ENCODE results near the gene VEZT.

VEZT gene

DNA sequence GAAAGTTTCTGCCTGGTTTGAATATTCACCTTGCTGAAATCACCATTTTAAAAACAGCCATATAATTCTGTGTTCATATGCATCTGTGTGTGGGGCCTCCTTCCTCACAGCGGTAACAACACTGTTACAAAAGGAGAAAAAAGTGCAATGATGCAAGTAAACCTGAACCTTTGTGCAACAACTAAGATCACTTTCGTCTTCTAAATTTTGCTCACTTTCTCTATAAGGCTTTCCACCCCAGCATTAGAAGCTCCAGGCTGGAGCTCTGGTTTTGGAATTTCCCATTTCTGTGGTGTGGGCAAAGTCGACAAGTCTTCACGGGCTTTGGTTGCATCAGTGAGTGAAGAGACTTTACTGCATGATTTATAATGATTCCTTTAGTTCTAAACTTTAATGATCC is 18.7 kb upstream of the VEZT start:
- no peak for DNase-seq (ENCODE audit: low read depth)

DNA sequence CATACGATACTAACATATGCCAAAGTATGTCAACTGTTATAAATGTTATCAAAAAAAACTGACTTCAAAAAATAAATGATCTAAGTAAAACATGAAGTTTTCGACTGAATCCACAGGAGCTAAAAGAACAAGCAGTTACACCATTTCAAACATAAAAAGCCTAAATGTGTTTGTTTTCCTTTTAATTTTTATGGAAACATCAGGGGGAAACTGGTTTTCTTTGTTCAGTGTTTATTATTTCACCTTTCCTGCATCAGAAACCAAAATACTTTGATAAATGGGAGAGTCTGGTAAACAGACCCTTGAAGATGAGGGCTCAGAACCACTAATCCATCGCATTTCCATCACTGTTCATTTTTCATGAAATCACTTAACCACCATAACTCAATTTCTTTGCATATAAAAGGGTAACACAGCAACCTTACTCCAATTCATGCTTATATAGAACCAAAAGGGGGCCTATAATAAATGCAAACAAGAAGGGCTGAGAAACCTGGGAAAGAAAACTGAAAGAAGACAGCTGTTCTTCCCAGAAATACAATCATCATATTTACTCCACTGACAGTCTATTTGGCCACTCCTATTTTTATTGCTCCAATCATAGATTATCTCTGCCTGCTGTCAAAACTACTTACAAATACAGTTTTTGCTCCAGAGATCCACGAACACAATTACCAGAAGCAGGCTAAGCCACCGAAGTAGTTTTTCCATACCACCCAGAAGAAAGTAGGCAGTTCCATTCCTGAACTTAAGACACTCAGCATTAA is 17.3 kb upstream of the VEZT start:
- DNase-seq (ENCODE audit: low read depth), result no peak

DNA sequence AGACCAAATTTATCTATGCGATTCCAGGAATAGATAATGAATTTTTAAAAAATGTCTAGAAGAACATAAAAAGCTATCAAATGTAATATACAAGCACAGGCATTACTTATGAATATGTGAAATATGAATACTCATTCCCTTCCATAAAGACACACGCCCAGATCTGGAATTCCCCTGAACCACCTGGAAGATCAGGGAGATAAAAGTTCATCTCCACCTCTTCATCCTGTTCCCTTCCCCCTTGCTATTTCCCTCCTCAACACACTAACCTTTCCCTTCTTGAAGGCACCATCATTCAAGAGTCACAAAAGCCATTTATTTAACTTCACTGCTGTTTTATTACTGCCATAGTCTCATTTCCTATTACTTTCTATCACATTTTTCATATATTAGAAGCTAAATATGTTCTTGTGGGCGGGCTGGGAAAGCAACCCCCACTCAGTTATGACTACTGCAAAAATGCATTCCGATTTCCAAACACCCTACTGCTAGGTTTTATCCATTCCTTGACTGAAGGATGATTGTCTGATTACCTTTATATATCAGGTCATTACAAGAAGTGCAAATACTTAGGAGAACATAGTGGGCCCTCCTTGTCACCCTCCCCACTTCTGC is 16.4 kb upstream of the VEZT start:
- DNase-seq (ENCODE audit: low read depth), result no peak

DNA sequence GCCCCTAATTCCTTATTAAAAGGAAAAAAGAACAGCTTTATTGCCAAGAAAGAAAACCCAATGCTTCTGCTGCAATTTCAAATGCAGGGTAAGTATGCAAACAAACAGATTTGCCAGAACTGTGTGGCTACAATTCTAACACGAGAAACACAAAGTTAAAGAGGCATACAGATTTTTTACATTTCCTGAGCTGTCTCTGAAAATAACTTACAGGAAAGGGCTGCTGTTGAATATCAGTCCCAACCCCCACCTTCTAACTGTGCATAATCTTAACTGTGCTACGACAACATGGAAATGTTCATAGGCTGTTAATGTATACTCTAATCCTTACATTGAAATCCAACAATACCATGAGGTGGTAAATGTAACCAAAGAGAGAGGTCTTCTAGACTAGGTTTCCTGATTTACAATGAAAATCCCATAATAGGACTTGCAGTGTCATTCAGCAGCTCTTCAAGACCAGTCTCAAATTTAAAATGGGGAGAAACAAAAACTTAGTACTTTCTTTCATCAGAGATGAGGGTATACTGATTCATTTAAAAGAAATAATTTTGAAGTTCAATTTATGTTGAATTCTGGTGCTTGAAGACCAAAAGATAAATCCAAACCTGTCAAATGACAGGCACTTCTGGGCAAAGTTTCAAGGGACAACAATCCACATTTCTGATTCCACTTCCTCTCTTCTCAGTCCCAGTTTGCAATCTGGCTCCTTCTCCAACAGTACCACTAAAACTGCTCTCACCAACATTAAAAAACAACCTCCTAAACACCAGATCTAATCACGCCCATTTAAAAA is 14.7 kb upstream of the VEZT start:
- no peak for DNase-seq (ENCODE audit: low read depth)

DNA sequence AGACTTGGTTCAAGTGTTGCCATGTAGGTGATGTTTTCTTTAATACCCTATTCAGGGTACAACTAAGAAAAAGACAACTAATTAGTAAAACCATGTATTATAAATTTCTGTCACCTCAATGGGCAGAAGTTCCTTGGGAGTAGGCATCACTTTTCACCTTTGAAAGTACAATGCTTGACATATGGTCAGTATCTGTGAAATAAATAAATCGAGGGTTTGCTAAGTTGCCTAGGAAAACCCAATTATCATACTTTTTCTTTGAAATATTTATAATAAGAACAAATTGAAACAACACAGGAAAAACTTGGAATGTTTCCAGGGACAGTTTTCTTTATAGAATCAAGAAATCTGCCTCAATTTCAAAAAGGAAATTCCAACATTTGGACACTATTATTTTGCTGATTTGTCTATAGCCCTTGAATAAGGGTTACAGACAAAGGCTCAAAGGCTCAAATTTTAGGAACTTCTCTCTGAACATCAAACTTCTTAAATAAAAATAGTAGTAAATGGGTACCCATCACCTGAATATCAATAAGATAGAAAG is 14.0 kb upstream of the VEZT start:
- no peak for DNase-seq (ENCODE audit: low read depth)

DNA sequence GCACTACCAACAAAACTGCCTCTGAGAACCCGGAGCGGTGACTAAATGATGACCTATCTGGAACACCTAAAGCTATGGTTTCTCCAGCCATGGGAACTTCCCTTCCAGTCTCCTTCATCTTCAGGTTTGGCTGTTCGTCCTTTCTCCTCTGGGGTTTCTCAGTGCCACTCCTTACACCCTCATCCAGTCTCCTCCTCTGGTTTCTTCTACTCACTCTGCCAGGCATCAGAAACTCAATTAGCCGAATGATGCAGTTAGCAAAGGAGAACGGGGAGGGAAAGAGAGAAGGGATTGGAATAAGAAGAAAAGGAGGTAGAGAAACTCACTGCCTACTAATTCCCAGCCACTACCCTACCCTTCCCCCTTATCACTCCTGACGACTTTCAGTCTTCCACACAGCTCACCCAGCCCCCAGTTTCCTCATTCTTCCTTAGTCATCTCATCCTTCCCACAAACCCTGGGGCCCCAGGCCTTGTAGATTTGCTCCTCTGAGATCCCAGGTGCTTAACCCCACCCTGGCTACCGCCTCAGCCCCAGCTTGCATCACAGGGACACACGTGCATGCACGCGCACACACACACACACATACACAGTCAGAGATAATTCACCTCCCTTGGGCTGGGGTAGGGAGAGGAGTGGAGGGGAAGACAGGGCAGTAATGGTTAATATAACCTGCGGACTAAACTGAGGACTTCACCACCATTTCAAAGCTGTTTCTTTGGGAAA is 13.3 kb upstream of the VEZT start:
- peak; percentile 54 for DNase-seq (ENCODE audit: low read depth)

DNA sequence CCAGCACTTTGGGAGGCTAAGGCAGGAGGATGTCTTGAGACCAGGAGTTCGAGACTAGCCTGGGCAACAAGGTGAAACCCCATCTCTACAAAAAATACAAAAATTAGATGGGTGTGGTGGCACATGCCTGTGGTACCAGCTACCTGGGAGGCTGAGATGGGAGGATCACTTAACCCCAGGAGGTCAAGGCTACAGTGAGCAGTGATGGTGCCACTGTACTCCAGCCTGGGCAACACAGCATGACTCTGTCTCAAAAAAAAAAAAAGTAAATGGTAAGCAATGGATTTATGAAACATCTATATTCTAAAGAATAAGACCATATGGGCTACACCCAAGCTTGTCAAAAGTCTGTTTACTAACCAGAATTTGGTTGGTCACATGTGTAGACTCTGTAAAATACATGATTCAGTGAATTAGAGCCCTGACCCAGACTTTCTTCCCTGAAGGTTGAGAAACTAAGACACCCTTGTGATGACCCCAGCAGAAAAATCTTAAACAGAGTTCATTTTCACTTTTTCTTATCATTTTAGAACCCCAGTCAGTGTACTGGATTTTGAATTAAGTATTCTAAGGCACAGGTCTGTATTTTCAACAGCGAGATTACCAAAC is 12.5 kb upstream of the VEZT start:
- no peak for DNase-seq (ENCODE audit: low read depth)

DNA sequence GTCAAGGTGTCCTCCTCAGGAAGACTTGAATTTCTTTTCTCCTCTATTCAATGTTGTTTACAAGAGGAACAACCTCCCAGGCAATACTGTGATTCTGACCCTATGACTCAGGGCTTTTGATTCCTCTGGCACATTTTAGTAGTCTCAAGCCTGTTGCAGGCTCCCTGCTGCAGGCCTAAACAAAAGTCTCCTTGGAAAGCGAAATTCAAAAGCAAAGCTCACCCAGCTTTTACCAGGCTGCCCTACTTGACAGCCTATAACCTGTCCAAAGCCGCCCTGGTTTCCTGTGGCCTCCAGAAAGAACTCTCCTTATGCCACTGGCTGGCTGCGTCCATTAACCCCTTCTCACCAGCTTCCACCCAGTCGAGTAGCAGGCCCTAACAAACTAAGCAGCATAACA is 11.9 kb upstream of the VEZT start:
- DNase-seq (ENCODE audit: low read depth), result peak; percentile 50

DNA sequence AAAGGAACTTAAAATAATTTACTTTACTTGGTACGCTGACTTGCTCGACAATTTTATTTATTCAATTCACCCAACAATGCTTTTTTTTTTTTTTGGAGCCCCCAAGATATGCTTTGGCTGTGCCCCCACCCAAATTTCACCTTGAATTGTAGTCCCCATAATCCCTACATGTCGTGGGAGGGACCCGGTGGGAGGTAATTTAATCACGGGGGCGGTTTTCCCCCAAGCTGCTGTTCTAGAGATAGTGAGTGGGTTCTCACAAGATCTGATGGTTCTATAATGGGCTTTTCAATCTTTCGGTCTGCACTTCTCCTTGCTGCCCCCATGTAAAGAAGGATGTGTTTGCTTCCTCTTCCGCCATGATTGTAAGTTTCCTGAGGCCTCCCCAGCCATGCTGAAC is 10.7 kb upstream of the VEZT start:
- no peak for DNase-seq (ENCODE audit: low read depth)

DNA sequence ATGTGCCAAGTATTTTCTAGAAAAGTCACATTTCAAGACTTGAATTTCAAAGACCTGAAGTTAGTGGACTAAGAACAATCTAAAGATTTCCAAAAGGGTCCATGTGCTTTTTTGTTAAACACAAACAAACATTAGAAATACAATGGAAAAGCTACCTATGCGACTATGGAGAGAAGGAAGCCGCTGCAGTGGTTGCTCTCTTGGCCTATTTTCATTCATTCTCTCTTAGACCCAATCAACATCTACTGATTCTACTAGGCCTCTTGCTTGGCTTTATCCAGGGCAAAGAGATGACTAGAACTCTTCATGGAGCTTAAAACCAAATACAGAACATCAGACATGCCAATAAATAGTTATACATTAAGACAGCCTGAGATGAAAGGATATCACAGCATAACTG is 10.2 kb upstream of the VEZT start:
- DNase-seq (ENCODE audit: low read depth), result no peak

DNA sequence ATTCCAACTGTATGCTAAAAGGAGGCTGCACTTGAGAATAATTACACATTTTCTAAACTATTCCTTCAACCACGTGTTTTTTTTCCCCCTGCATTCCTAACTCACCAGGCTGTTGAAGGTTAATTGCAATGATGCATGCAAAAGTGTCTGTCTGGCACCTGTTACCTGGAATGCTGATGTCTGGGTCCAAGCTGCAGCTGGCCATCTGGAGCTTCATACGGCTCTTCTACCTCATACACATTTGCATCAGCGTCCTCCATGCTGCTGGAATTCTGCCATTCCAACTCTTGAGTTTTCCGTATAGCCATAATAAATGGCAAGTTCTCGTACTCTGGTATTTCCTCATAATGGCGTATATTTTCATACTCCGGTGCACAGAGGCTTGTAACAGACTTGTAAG is 8.9 kb upstream of the VEZT start:
- DNase-seq (ENCODE audit: low read depth), result no peak

DNA sequence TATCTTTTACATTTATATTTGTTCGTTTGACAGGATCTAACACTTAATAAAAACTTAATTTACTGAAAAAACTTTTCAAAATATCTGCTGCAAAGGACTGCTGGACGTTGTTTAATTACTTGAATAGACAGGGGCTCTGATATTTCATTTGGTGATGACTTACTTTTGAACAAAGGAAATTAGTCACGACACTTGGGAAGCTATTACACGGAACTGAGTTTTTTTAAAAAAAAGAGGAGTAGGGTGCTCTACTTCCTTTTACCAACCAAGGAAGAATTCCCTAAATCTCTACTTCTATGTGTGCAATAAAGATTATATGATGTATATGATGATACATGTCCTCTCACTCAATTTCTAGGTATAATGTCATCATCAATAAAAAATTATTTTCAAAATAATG is 5.0 kb upstream of the VEZT start:
- no peak for DNase-seq (ENCODE audit: low read depth)

DNA sequence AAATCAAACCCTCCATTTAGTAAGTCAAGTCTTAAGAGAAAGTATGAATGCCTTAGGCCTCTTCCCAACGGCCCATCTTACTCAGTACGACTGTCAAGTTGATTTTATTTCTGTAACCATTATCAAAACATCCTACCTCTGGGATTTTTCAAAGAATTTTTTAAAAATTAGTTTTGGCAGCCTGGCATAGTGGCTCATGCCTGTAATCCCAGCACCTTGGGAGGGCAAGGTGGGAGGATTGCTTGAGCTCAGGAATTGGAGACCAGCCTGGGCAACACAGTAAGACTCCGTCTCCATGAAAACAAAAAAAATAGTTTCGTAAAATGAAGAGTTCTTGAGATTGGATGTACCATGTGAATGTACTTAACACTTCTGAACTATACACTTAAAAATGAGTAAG is 4.5 kb upstream of the VEZT start:
- DNase-seq (ENCODE audit: low read depth), result no peak

DNA sequence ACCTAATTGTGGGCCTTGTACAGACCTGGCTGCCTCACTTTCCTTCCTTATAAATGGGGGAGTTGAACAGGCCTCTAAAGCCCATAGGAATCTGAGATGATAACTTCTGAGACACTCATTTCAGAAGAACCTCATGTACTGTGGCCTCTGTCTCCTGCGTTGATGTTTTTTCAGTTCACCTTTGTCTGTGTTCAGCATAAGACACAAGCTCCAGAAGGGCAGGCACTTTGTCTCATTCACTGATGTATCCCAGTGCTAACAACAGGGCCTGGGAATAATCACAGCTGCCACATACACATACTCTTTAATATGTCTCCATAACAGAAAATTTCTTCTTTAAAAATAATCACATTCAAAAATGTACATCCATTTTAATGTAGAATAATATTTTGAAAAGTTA is 3.7 kb upstream of the VEZT start:
- no peak for DNase-seq (ENCODE audit: low read depth)

DNA sequence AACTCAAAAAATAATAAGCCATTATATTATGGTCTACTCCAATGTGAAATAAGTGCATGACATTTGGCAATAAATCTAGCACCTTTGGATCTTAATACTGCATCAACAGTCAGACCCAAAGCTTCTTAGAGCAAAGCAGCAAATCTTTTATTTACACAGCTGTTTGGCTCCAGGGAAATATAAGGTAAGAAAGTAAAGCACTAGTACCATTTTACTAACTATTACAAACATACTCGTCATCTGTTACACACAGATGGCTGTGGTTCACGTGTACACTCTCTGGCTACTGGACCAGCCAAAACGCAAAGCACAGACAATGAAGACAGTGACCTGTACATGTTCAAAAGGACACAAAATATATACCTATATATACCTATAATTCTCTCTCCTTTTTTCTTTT is 3.1 kb upstream of the VEZT start:
- DNase-seq (ENCODE audit: low read depth), result no peak

DNA sequence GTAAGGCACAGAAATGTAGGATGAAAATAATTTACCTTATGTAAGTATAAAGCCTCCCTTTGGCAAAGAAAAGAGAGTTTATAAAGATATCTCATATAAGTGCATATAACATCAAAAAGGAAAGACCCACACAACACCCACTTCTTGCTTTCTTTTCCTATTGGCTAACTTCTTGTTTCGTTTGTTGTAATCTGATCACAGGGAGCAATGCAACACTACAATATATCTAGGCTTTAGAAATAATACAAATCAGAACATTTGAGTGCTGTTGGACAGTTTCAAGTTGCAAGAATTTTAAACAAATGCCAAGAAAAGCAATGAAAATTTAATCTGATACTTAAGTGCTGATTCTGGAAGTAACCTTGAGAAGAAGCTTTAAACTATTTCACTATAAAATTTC is 1.7 kb upstream of the VEZT start:
- DNase-seq (ENCODE audit: low read depth), result no peak

DNA sequence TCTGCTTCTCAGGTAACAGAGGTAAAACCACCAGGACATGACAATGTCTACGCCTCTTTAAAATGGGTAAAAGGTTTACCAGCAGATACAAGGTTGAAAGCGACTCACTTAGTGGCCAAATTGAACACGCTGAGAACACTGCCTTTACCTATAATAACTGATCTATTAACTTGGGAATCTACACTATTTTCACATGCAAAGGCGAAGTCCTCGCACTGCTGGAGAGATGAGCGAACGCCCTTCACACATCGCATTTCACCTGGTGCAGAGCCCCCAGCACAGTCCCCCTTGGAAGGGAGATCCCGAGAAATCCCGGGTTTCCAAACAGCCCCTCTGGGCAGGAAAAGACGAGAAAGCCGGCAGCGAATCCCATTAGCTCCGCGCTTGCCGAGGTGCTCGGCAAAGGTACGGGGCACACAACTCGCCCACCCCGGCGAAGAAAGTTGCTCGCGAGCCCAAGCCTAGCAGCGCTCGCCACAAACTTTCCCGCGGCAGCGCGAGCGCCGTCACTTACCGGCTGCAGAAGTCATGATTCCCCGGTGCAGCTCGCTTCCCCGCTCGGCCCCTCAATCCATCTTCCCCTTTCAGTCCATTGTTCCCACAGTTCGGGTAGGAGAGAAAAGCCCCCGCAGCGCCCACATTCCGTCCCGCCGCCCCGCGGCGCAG is 763 bp upstream of the VEZT start:
- DNase-seq (ENCODE audit: low read depth), result no peak

DNA sequence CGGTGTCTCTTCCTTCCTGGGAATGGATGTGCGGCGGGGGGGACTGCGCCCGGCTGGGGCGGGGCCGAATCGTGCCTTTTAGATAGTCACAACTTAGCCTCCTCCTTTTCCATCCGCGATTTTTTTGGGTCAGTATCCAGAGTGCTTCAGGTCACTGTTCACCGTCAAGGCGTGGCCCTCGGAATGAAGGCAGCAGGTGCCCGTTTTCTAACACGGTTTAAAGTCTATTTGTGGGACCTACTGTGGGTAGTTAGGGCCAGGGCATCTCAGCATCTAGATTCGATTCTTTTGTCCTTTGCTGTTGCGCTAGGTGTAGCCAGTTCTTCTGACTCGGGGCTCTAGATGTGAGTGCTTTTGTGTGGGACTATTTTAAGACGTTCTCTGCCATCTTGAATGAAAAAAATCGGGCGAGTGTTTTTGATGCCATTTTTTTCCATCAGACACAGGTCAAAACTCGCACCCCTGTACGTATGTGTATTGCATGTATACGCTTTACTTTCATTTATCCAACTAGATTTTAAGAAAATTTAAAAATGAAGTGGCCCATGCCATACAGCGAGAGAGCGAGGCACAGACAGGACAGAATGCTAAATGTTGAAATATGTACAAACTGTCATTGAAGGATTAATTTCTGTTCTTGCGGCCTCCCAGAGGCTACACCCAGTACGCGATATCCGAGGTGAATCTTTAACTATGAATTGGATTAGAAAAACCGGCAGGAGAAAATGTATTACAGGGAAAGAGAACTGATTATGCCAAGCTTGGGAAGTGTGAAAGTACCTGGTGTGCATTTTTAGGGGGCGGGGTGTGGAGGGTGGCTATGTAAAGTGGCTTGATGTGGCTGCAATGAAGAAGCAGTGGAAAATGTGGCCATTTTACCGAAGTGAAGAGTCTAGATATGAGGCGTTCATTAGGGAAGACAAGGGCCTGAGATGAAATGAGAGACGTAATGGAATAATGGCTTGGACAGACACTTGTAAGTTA is 835 bp downstream of the VEZT start:
- DNase-seq (ENCODE audit: low read depth), result no peak

DNA sequence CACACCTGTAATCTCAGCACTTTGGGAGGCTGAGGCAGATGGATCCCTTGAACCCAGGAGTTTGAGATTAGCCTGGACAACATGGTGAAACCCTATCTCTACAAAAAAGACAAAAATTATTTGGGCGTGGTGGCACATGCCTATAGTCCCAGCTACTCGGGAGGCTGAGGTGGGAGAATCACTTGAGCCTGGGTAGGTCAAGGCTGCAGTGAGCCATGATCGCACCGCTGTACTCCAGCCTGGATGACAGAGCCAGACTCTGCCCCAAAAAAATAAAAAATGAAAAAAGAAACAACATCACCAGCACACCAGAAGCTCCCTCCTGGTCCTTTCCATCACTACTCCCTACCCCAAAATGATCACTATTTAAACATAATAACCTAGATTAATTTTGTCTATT is 2.6 kb downstream of the VEZT start:
- DNase-seq (ENCODE audit: low read depth), result no peak

DNA sequence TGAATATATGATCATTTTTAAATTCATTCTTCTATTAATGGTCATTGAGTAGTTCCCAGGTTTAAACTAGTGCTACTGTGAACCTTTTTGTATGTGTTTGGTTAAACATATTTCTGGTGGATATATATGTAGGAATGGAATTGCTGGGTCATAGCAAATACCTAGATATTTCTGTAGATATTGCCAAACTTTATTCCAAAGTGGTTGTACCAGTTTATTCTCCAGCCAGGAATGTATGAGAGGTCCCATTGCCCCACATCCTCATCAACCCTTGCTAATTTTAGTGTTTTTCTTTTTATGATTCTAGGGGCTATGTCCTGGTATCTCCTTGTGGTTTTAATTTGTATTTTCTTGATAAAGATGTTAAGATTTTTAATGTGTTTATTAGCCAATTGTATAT is 3.1 kb downstream of the VEZT start:
- no peak for DNase-seq (ENCODE audit: low read depth)

Measured in GM04503 (cell line).